SK-N-SH treated with all-trans-retinoic acid at 6 μM for 48 hours (cell line): Measurements from ENCODE around the gene DCLK2.

ENCODE experiments used
- ARNTL ChIP-seq: fragments of 450-650 bp; formaldehyde crosslinking; IDR thresholded peaks from 2 replicates; pipeline ENCODE4 v1.5.0; 2020; ENCODE audit warnings: low read depth, mild to moderate bottlenecking, moderate library complexity, borderline replicate concordance
- BACH2 ChIP-seq: fragments of 250-450 bp; sonication (Bioruptor Pico); IDR thresholded peaks from 2 replicates; pipeline ENCODE4 v1.9.0; 2021; ENCODE audit warnings: mild to moderate bottlenecking, borderline replicate concordance
- CSRNP3 ChIP-seq: fragments of 250-450 bp; sonication (Bioruptor Pico); IDR thresholded peaks from 2 replicates; pipeline ENCODE4 v1.5.1; 2021; ENCODE audit warnings: mild to moderate bottlenecking, moderate library complexity
- GLIS3 ChIP-seq: fragments of 250-450 bp; sonication (Bioruptor Pico); IDR thresholded peaks from 2 replicates; pipeline ENCODE4 v1.5.0; 2020; ENCODE audit warnings: mild to moderate bottlenecking, moderate library complexity
- ISL1 ChIP-seq: fragments of 250-450 bp; sonication (Bioruptor Pico); IDR thresholded peaks from 2 replicates; pipeline ENCODE4 v2.1.2; 2022; ENCODE audit warnings: mild to moderate bottlenecking, moderate library complexity
- RARB ChIP-seq: fragments of 250-450 bp; sonication (Bioruptor Pico); IDR thresholded peaks from 2 replicates; pipeline ENCODE4 v1.8.0; 2021; ENCODE audit warnings: mild to moderate bottlenecking, moderate library complexity
- SNAI2 ChIP-seq: fragments of 250-450 bp; sonication (Bioruptor Pico); IDR thresholded peaks from 2 replicates; pipeline ENCODE4 v1.5.0; 2020; ENCODE audit warnings: mild to moderate bottlenecking, moderate library complexity
- TCF4 ChIP-seq: fragments of 250-450 bp; sonication (Bioruptor Pico); IDR thresholded peaks from 2 replicates; pipeline ENCODE4 v1.8.0; 2021; ENCODE audit warnings: mild to moderate bottlenecking, moderate library complexity, borderline replicate concordance
- TSHZ2 ChIP-seq: fragments of 250-450 bp; sonication (Bioruptor Pico); IDR thresholded peaks from 2 replicates; pipeline ENCODE4 v1.5.0; 2020; ENCODE audit warnings: mild to moderate bottlenecking, moderate library complexity
- ZC3H10 ChIP-seq: fragments of 250-450 bp; sonication (Bioruptor Pico); IDR thresholded peaks from 2 replicates; pipeline ENCODE4 v1.5.1; 2021; ENCODE audit warnings: mild to moderate bottlenecking, moderate library complexity
- ZFP3 ChIP-seq: fragments of 250-450 bp; sonication (Bioruptor Pico); IDR thresholded peaks from 2 replicates; pipeline ENCODE4 v1.5.0; 2020; ENCODE audit warnings: mild to moderate bottlenecking, moderate library complexity
- TF ChIP-seq, protein P1 (sequence below): fragments of 250-450 bp; sonication (Bioruptor Pico); IDR thresholded peaks from 2 replicates; pipeline ENCODE4 v1.5.1; 2020; ENCODE audit warnings: low read depth, mild to moderate bottlenecking, moderate library complexity
- TF ChIP-seq, protein P2 (sequence below): fragments of 250-450 bp; sonication (Bioruptor Pico); IDR thresholded peaks from 2 replicates; pipeline ENCODE4 v1.8.0; 2020; ENCODE audit warnings: mild to moderate bottlenecking, moderate library complexity, borderline replicate concordance

DNA sequence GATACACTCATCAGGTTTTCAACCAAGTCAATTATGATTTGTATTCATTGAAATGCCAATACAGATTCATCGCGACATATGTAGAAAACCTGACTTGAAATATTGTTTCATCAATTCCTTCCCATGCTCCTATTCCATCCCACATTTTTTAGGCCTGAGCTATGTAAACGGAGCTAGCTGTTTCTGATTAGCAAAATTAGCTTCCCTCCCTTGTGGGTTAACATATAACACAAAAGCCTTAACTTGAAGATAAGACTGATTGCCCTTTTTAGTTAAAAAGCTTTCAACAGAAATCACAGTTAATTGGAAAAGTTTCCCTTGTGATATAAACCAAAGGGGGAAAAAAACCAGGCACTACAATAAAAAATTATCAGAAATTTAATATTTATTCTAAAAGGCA is 32.8 kb upstream of the DCLK2 start:
- TF ChIP-seq, protein P1, sequence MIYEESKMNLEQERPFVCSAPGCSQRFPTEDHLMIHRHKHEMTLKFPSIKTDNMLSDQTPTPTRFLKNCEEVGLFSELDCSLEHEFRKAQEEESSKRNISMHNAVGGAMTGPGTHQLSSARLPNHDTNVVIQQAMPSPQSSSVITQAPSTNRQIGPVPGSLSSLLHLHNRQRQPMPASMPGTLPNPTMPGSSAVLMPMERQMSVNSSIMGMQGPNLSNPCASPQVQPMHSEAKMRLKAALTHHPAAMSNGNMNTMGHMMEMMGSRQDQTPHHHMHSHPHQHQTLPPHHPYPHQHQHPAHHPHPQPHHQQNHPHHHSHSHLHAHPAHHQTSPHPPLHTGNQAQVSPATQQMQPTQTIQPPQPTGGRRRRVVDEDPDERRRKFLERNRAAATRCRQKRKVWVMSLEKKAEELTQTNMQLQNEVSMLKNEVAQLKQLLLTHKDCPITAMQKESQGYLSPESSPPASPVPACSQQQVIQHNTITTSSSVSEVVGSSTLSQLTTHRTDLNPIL (CRISPR knock-in tag), result no peak
- TF ChIP-seq ARNTL (CRISPR knock-in tag), result no peak
- no peak for TF ChIP-seq ZC3H10 (CRISPR knock-in tag)
- no peak for TF ChIP-seq ZFP3 (CRISPR knock-in tag)
- TF ChIP-seq CSRNP3 (CRISPR knock-in tag), result no peak
- TF ChIP-seq ISL1 (CRISPR knock-in tag), result no peak
- TF ChIP-seq BACH2 (CRISPR knock-in tag), result no peak
- TF ChIP-seq, protein P2, sequence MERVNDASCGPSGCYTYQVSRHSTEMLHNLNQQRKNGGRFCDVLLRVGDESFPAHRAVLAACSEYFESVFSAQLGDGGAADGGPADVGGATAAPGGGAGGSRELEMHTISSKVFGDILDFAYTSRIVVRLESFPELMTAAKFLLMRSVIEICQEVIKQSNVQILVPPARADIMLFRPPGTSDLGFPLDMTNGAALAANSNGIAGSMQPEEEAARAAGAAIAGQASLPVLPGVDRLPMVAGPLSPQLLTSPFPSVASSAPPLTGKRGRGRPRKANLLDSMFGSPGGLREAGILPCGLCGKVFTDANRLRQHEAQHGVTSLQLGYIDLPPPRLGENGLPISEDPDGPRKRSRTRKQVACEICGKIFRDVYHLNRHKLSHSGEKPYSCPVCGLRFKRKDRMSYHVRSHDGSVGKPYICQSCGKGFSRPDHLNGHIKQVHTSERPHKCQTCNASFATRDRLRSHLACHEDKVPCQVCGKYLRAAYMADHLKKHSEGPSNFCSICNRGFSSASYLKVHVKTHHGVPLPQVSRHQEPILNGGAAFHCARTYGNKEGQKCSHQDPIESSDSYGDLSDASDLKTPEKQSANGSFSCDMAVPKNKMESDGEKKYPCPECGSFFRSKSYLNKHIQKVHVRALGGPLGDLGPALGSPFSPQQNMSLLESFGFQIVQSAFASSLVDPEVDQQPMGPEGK (CRISPR knock-in tag), result no peak
- TF ChIP-seq TSHZ2, result no peak
- no peak for TF ChIP-seq SNAI2 (CRISPR knock-in tag)
- TF ChIP-seq RARB (CRISPR knock-in tag), result no peak
- no peak for TF ChIP-seq GLIS3
- no peak for TF ChIP-seq TCF4 (CRISPR knock-in tag)
